Upper lobe of left lung (tissue), 6 donors: Measurements from ENCODE around the gene GIMAP8. TPM values are rescaled to one million over a fixed set of nuclear protein-coding genes. Genes with fewer than 3 reads are reported as not detected.

Source experiments
- ATAC-seq, 2 donors: fragments of 200-7000 bp; cut with Tn5 transposase; one replicate each; pipeline ENCODE4 v1.9.1; 2022; ENCODE audit warnings: mild to moderate bottlenecking in 2 of 2, moderate library complexity in 2 of 2; ENCODE audit not compliant: low FRiP score in 2 of 2
- DNase-seq, 2 donors: peaks; one replicate each; pipeline ENCODE4 v3.0.0-alpha.2; 2019 to 2020
- H3K27ac ChIP-seq, 4 donors: fragments of 200-600 bp; sonication (generic); one replicate each; pipeline ENCODE4 v1.5.1; 2016 to 2019
- H3K27me3 ChIP-seq, 4 donors: fragments of 200-600 bp; sonication (generic); one replicate each; pipeline ENCODE4 v1.5.1; 2017 to 2019
- H3K36me3 ChIP-seq, 4 donors: fragments of 200-600 bp; sonication (generic); one replicate each; pipeline ENCODE4 v1.5.1; 2016 to 2019
- H3K4me1 ChIP-seq, 4 donors: fragments of 200-600 bp; sonication (generic); one replicate each; pipeline ENCODE4 v1.5.1; 2018 to 2019
- H3K4me3 ChIP-seq, 4 donors: fragments of 200-600 bp; sonication (generic); one replicate each; pipeline ENCODE4 v1.5.1; 2017 to 2019; ENCODE audit warnings: mild to moderate bottlenecking in 2 of 4, moderate library complexity in 1 of 4
- H3K9me3 ChIP-seq, 4 donors: fragments of 200-600 bp; sonication (generic); one replicate each; pipeline ENCODE4 v1.5.1; 2018 to 2019
- CTCF ChIP-seq, 6 experiments: fragments of 450-650 bp in 4 of 6; fragments of 200-600 bp in 2 of 6; sonication (generic) in 2 of 6; IDR thresholded peaks; one replicate each; pipeline ENCODE4 v1.5.1; 2016 to 2019; ENCODE audit warnings: antibody characterized with exemption in 6 of 6
- EP300 ChIP-seq, 4 donors: sonication (generic); formaldehyde crosslinking; IDR thresholded peaks; one replicate each; pipeline ENCODE4 v1.5.1; 2017; ENCODE audit warnings: antibody characterized with exemption in 4 of 4, control low read depth in 2 of 4
- POLR2A ChIP-seq, 4 donors: fragments of 450-650 bp; IDR thresholded peaks; one replicate each; pipeline ENCODE4 v1.5.1; 2016 to 2017; ENCODE audit warnings: antibody characterized with exemption in 4 of 4, mild to moderate bottlenecking in 2 of 4
- POLR2AphosphoS5 ChIP-seq, 2 donors: sonication (generic); formaldehyde crosslinking; IDR thresholded peaks; one replicate each; pipeline ENCODE4 v1.5.1; 2017; ENCODE audit warnings: antibody characterized with exemption in 2 of 2
- WGBS, 2 donors: methylation state at CpG; one replicate each; pipeline ENCODE4 v1.1.5; 2017 to 2018; 5-methylcytosine and 5-hydroxymethylcytosine counted together
- total RNA-seq, 6 donors: library from RNA; depleted of rRNA in 4 of 6; stranded (reverse); fragments of >200 nt in 4 of 6; gene quantifications; one replicate each; pipeline versions ENCODE4 v1.1.0 to v1.2.1, GENCODE V29; 2016 to 2021
- donor health status: DM: no; HTN: no; CAD: no; lungs with moderate emphysema.
- donor health status: DM: no; HTN: yes; CAD: no; lungs with severe emphysema.

The GIMAP8 gene
- total RNA-seq, 6 donors from 2014 or later = 15.6 to 39.6 (median 31.7) TPM

- TF ChIP-seq CTCF (IDR thresholded peaks at IDR 0.05) (no peak), EP300 (IDR thresholded peaks at IDR 0.05) (no peak), POLR2AphosphoS5 (IDR thresholded peaks at IDR 0.05) (no peak)
- ATAC-seq (no peak), DNase-seq (no peak)
- peaks cover 0 to 7% (median 3%) of the 10 kb centered on the region in 4 donors for H3K36me3 ChIP-seq
- peak overlapping the region in 3 of 4 donors; percentile 88 to 98 (median 97) for H3K27ac ChIP-seq
- no peaks in the 10 kb centered on the region for H3K27me3 ChIP-seq
- peaks cover 23 to 27% (median 26%) of the 10 kb centered on the region in 4 donors for H3K4me1 ChIP-seq
- 89 to 93% methylated on average over 12 to 13 of the region's 13 CpGs for WGBS, 2 donors
- no peak overlapping the region for H3K4me3 ChIP-seq
- no peaks in the 10 kb centered on the region for H3K9me3 ChIP-seq
These were observed 46.9 kb upstream of the GIMAP8 start for GRCh38 chr7:150403376-150404171.

GRCh38 chr7:150404172-150404804 lies 46.1 kb upstream of the GIMAP8 start:
- 31 to 34% methylated on average over 16 of the region's 16 CpGs for WGBS, 2 donors

GRCh38 chr7:150404805-150405583 lies 45.4 kb upstream of the GIMAP8 start:
- WGBS, 2 donors = 0 to 1% methylated on average over 23 to 64 of the region's 86 CpGs
- DNase-seq (peak; percentile 89 to 98), ATAC-seq (peak; percentile 94 to 97)
- H3K27me3 ChIP-seq = no peaks in the 10 kb centered on the region
- H3K4me3 ChIP-seq = peak overlapping the region; percentile 61 to 76 (median 70)
- peaks cover 23 to 27% (median 26%) of the 10 kb centered on the region in 4 donors for H3K4me1 ChIP-seq
- H3K27ac ChIP-seq = peak overlapping the region; percentile 88 to 98 (median 96)
- TF ChIP-seq CTCF (IDR thresholded peaks at IDR 0.05) (peak in 3 of 6 experiments; percentile 11 to 51 (median 37)), EP300 (IDR thresholded peaks at IDR 0.05) (no peak), POLR2A (IDR thresholded peaks at IDR 0.05) (peak in 2 of 4 donors; percentile 78 to 83), POLR2AphosphoS5 (IDR thresholded peaks at IDR 0.05) (peak; percentile 53 to 78)
- H3K36me3 ChIP-seq = peaks cover 0 to 7% (median 2%) of the 10 kb centered on the region in 4 donors
- H3K9me3 ChIP-seq = no peaks in the 10 kb centered on the region

More at GRCh38 chr7:150404172-150404804, 46.1 kb upstream of the GIMAP8 start:
- peaks cover 0 to 7% (median 2%) of the 10 kb centered on the region in 4 donors for H3K36me3 ChIP-seq
- TF ChIP-seq CTCF (IDR thresholded peaks at IDR 0.05) (no peak), EP300 (IDR thresholded peaks at IDR 0.05) (no peak), POLR2A (IDR thresholded peaks at IDR 0.05) (no peak), POLR2AphosphoS5 (IDR thresholded peaks at IDR 0.05) (no peak)
- no peak for DNase-seq
- ATAC-seq = peak in 1 of 2 donors; percentile 31
- no peaks in the 10 kb centered on the region for H3K9me3 ChIP-seq
- H3K27ac ChIP-seq = peak overlapping the region; percentile 88 to 98 (median 96)
- H3K4me1 ChIP-seq = peaks cover 23 to 27% (median 26%) of the 10 kb centered on the region in 4 donors
- no peaks in the 10 kb centered on the region for H3K27me3 ChIP-seq
- peak overlapping the region; percentile 61 to 76 (median 70) for H3K4me3 ChIP-seq

- WGBS, 2 donors = 7 to 12% methylated on average over 26 to 32 of the region's 35 CpGs
- peaks cover 0 to 13% (median 5%) of the 10 kb centered on the region in 4 donors for H3K36me3 ChIP-seq
- ATAC-seq (peak; percentile 15 to 52), DNase-seq (peak; percentile 40 to 85)
- H3K4me3 ChIP-seq = peak overlapping the region; percentile 61 to 76 (median 70)
- TF ChIP-seq POLR2A (IDR thresholded peaks at IDR 0.05) (no peak), CTCF (IDR thresholded peaks at IDR 0.05) (peak in 1 of 6 experiments; percentile 1)
- H3K9me3 ChIP-seq = no peaks in the 10 kb centered on the region
- peak overlapping the region; percentile 88 to 98 (median 96) for H3K27ac ChIP-seq
- H3K27me3 ChIP-seq = no peaks in the 10 kb centered on the region
- peaks cover 23 to 27% (median 26%) of the 10 kb centered on the region in 4 donors for H3K4me1 ChIP-seq
These were observed 44.7 kb upstream of the GIMAP8 start for GRCh38 chr7:150405584-150406311.
